Uterus (tissue), 4 donors: ENCODE data around the gene SDCCAG8. TPM values are rescaled to one million over a fixed set of nuclear protein-coding genes. Genes with fewer than 3 reads are reported as not detected.

ENCODE experiments used
- DNase-seq, 2 donors: peaks; one replicate each; pipeline ENCODE4 v3.0.0-alpha.2; 2019 to 2020
- H3K27ac ChIP-seq, 2 donors: fragments of 200-600 bp; sonication (generic); 1 replicate in 1 of 2; 2 replicates in 1 of 2; pipeline ENCODE4 v1.5.1; 2016 to 2018
- H3K27me3 ChIP-seq, 2 donors: fragments of 200-600 bp; sonication (generic); one replicate each; pipeline ENCODE4 v1.5.1; 2018 to 2019; ENCODE audit warnings: control low read depth in 1 of 2
- H3K36me3 ChIP-seq, 2 donors: fragments of 200-600 bp; sonication (generic); one replicate each; pipeline ENCODE4 v1.5.1; 2019; ENCODE audit warnings: control low read depth in 1 of 2
- H3K4me1 ChIP-seq, 2 donors: fragments of 200-600 bp; sonication (generic); one replicate each; pipeline ENCODE4 v1.5.1; 2018 to 2019; ENCODE audit warnings: control low read depth in 1 of 2
- H3K4me3 ChIP-seq, 2 donors: fragments of 200-600 bp; sonication (generic); 1 replicate in 1 of 2; 2 replicates in 1 of 2; pipeline ENCODE4 v1.5.1; 2018 to 2019; ENCODE audit warnings: mild to moderate bottlenecking in 1 of 2
- H3K9me3 ChIP-seq, 2 donors: fragments of 200-600 bp; sonication (generic); one replicate each; pipeline ENCODE4 v1.5.1; 2019; ENCODE audit warnings: control low read depth in 1 of 2
- CTCF ChIP-seq, 4 experiments: fragments of 200-600 bp in 2 of 4; fragments of 450-650 bp in 2 of 4; sonication (generic) in 2 of 4; IDR thresholded peaks; one replicate each; pipeline ENCODE4 v1.5.1; 2016 to 2019; ENCODE audit warnings: antibody characterized with exemption in 4 of 4, mild to moderate bottlenecking in 2 of 4, moderate library complexity in 1 of 4
- POLR2A ChIP-seq, 2 donors: fragments of 450-650 bp; IDR thresholded peaks; one replicate each; pipeline ENCODE4 v1.6.1; 2016; ENCODE audit warnings: antibody characterized with exemption in 2 of 2, mild to moderate bottlenecking in 1 of 2, moderate library complexity in 1 of 2
- intact Hi-C: fragments of 100-400 bp; cut with DNase I; formaldehyde crosslinking; loops from one replicate; pipeline ENCODE4 v1.15.1; 2023; ENCODE audit warnings: low total_unique reads
- total RNA-seq, 4 donors: library from RNA; depleted of rRNA in 3 of 4; stranded (reverse); fragments of >200 nt in 3 of 4; gene quantifications; one replicate each; pipeline versions ENCODE4 v1.1.0 to v1.2.4, GENCODE V29; 2014 to 2023
- donor health status: DM: yes; HTN: yes; CAD: no.

The SDCCAG8 gene
- total RNA-seq, 4 donors from 2014 or later: 19.2 to 54.8 (median 49.7) TPM

GRCh38 chr1:243493156-243494129 is 237.6 kb downstream of the SDCCAG8 start:
- intact Hi-C loops: no loop called here
- H3K27ac ChIP-seq: no peak overlapping the region

DNA sequence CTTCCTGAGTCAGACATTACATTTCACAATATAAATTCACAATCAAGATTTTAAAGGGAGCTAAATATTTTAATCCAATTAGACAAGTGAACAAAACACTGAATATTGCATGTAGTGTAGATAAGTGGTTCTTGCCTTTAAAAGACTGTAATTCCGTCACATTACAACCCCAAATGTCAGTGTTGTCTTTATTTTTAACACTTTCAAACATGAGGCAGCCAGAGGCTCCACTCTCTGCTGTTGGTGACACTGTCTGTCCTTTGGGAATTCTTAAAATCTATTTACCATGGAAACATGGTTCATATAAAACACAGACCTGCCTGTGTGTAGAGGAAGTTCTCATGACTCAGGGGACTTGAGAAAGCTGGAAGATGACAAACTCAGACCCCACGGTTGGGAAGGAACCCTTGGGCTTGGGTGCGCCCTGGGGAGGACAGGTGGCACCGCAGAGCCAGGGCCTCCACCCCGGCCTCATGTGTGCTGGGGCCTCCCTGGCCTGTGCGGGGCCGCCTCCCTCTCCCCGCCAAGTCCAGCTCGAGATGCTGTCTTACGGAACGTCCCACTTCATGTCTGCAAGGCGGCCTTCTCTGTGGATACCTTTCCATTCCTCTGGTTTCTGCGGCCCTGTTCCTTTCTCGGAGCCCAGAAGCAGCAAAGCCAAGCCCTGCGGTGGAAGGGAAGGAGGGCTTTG is 239.0 kb downstream of the SDCCAG8 start:
- H3K27ac ChIP-seq: no peak overlapping the region
- intact Hi-C loops: no loop called here
- no peaks in the 10 kb centered on the region for H3K4me1 ChIP-seq
- H3K9me3 ChIP-seq: no peaks in the 10 kb centered on the region
- DNase-seq: no peak
- H3K4me3 ChIP-seq: no peak overlapping the region
- H3K27me3 ChIP-seq: no peaks in the 10 kb centered on the region
- no peak for TF ChIP-seq CTCF (IDR thresholded peaks at IDR 0.05)
- H3K36me3 ChIP-seq: no peaks in the 10 kb centered on the region

More at GRCh38 chr1:243493156-243494129, 237.6 kb downstream of the SDCCAG8 start:
- no peaks in the 10 kb centered on the region for H3K4me1 ChIP-seq
- no peaks in the 10 kb centered on the region for H3K27me3 ChIP-seq
- no peaks in the 10 kb centered on the region for H3K9me3 ChIP-seq
- no peak for DNase-seq
- TF ChIP-seq POLR2A (IDR thresholded peaks at IDR 0.05) (no peak), CTCF (IDR thresholded peaks at IDR 0.05) (no peak)
- H3K4me3 ChIP-seq: no peak overlapping the region
- H3K36me3 ChIP-seq: no peaks in the 10 kb centered on the region

- Histone ChIP-seq H3K27ac (peak overlapping the region; percentile 35 to 36), H3K9me3 (no peaks in the 10 kb centered on the region), H3K4me3 (no peak overlapping the region)
These were observed 239.8 kb downstream of the SDCCAG8 start for GRCh38 chr1:243495442-243496186.

GRCh38 chr1:243496187-243496646 is 240.4 kb downstream of the SDCCAG8 start:
- TF ChIP-seq CTCF (IDR thresholded peaks at IDR 0.05) (no peak), POLR2A (IDR thresholded peaks at IDR 0.05) (no peak)
- no peak overlapping the region for H3K4me3 ChIP-seq
- H3K27ac ChIP-seq: peak overlapping the region; percentile 35 to 36
- H3K27me3 ChIP-seq: no peaks in the 10 kb centered on the region
- intact Hi-C loops: no loop called here
- H3K4me1 ChIP-seq: no peaks in the 10 kb centered on the region
- no peak for DNase-seq
- H3K36me3 ChIP-seq: no peaks in the 10 kb centered on the region
- H3K9me3 ChIP-seq: no peaks in the 10 kb centered on the region

More at GRCh38 chr1:243495442-243496186, 239.8 kb downstream of the SDCCAG8 start:
- TF ChIP-seq CTCF (IDR thresholded peaks at IDR 0.05): no peak
- no peak for TF ChIP-seq POLR2A (IDR thresholded peaks at IDR 0.05)
- no peak for DNase-seq
- Histone ChIP-seq H3K36me3 (no peaks in the 10 kb centered on the region), H3K27me3 (no peaks in the 10 kb centered on the region), H3K4me1 (no peaks in the 10 kb centered on the region)
- intact Hi-C loops: no loop called here
